Left lung (tissue), 10 donors: ENCODE results near the gene ATPAF1. TPM values are rescaled to one million over a fixed set of nuclear protein-coding genes. Genes with fewer than 3 reads are reported as not detected.

Experiments used
- ATAC-seq: fragments of 200-7000 bp; cut with Tn5 transposase; one replicate; pipeline ENCODE4 v1.9.1; 2020; ENCODE audit warnings: moderate library complexity
- DNase-seq, 4 donors: peaks; one replicate each; pipeline ENCODE4 v3.0.0-alpha.2; 2013 to 2020
- H3K27ac ChIP-seq, 2 donors: fragments of 200-600 bp; sonication (generic) in 1 of 2; one replicate each; pipeline versions ENCODE4 v1.5.0 to v1.8.0; 2020 to 2021
- H3K27me3 ChIP-seq, 2 donors: fragments of 200-600 bp; sonication (generic) in 1 of 2; one replicate each; pipeline versions ENCODE4 v1.5.0 to v1.8.0; 2020 to 2021
- H3K36me3 ChIP-seq, 2 donors: fragments of 200-600 bp; sonication (generic) in 1 of 2; one replicate each; pipeline versions ENCODE4 v1.5.0 to v1.8.0; 2020 to 2021
- H3K4me1 ChIP-seq, 2 donors: fragments of 200-600 bp; one replicate each; pipeline ENCODE4 v1.8.0; 2021
- H3K4me3 ChIP-seq, 2 donors: fragments of 200-600 bp; sonication (generic) in 1 of 2; one replicate each; pipeline versions ENCODE4 v1.5.0 to v1.8.0; 2020 to 2021; ENCODE audit warnings: mild to moderate bottlenecking in 1 of 2
- H3K9me3 ChIP-seq, 2 donors: fragments of 200-600 bp; sonication (generic) in 1 of 2; one replicate each; pipeline versions ENCODE4 v1.5.0 to v1.8.0; 2020 to 2021
- intact Hi-C, 2 donors: fragments of 100-400 bp; cut with DNase I; formaldehyde crosslinking; loops; one replicate each; pipeline versions ENCODE4 v1.11.2 to v1.14.2; 2022
- polyA plus RNA-seq, 6 donors: library from polyadenylated mRNA; unstranded; fragments of 120-200 nt; gene quantifications; one replicate each; pipeline ENCODE4 v1.2.1, GENCODE V29; 2013; ENCODE audit not compliant: insufficient read length in 6 of 6
- total RNA-seq, 2 donors: library from RNA; stranded (reverse); fragmentation: NEBNext Ultra II Directional; extraction: Animal tissue kit (Norgen Biotek cat#: 25700); gene quantifications; one replicate each; pipeline ENCODE4 v1.2.1, GENCODE V29; 2021
- TF ChIP-seq, protein P1 (sequence below), 2 donors: fragments of 200-600 bp; sonication (generic) in 1 of 2; IDR thresholded peaks; one replicate each; pipeline versions ENCODE4 v1.5.0 to v1.8.0; 2021; ENCODE audit warnings: antibody characterized with exemption in 2 of 2
- donor health status: DM: no; HTN: yes; CAD: no.
- donor health status: DM: no; HTN: no; CAD: no.

The ATPAF1 gene
- total and polyA plus RNA-seq, 8 donors: 34.3 to 90.0 (median 76.4) TPM

- no peak overlapping the region for H3K4me3 ChIP-seq
- no peak for ATAC-seq
- no peaks in the 10 kb centered on the region for H3K27me3 ChIP-seq
- TF ChIP-seq, protein P1, sequence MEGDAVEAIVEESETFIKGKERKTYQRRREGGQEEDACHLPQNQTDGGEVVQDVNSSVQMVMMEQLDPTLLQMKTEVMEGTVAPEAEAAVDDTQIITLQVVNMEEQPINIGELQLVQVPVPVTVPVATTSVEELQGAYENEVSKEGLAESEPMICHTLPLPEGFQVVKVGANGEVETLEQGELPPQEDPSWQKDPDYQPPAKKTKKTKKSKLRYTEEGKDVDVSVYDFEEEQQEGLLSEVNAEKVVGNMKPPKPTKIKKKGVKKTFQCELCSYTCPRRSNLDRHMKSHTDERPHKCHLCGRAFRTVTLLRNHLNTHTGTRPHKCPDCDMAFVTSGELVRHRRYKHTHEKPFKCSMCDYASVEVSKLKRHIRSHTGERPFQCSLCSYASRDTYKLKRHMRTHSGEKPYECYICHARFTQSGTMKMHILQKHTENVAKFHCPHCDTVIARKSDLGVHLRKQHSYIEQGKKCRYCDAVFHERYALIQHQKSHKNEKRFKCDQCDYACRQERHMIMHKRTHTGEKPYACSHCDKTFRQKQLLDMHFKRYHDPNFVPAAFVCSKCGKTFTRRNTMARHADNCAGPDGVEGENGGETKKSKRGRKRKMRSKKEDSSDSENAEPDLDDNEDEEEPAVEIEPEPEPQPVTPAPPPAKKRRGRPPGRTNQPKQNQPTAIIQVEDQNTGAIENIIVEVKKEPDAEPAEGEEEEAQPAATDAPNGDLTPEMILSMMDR (IDR thresholded peaks at IDR 0.05): no peak
- intact Hi-C loops: no loop called here
- peaks cover 0 to 52% of the 10 kb centered on the region in 2 donors for H3K36me3 ChIP-seq
- no peaks in the 10 kb centered on the region for H3K4me1 ChIP-seq
- DNase-seq: no peak
- no peak overlapping the region for H3K27ac ChIP-seq
- H3K9me3 ChIP-seq: peaks cover 0 to 2% of the 10 kb centered on the region in 2 donors
These were observed 22.3 kb downstream of the ATPAF1 start for GRCh38 chr1:46645815-46646214.

- no peak overlapping the region for H3K4me3 ChIP-seq
- intact Hi-C loops: no loop called here
- TF ChIP-seq, protein P1 (IDR thresholded peaks at IDR 0.05): no peak
- peaks cover 0 to 28% of the 10 kb centered on the region in 2 donors for H3K36me3 ChIP-seq
- peak in 2 of 4 donors; percentile 24 to 33 for DNase-seq
- no peaks in the 10 kb centered on the region for H3K4me1 ChIP-seq
- no peak overlapping the region for H3K27ac ChIP-seq
- H3K9me3 ChIP-seq: no peaks in the 10 kb centered on the region
- ATAC-seq: no peak
- no peaks in the 10 kb centered on the region for H3K27me3 ChIP-seq
These were observed 24.8 kb downstream of the ATPAF1 start for GRCh38 chr1:46643368-46643775.

- intact Hi-C loops: no loop called here
- Histone ChIP-seq H3K9me3 (no peaks in the 10 kb centered on the region), H3K36me3 (peaks cover 0 to 19% of the 10 kb centered on the region in 2 donors), H3K4me3 (no peak overlapping the region), H3K27me3 (no peaks in the 10 kb centered on the region), H3K27ac (no peak overlapping the region), H3K4me1 (no peaks in the 10 kb centered on the region)
- DNase-seq (no peak), ATAC-seq (no peak)
- TF ChIP-seq, protein P1 (IDR thresholded peaks at IDR 0.05): no peak
These were observed 26.0 kb downstream of the ATPAF1 start for GRCh38 chr1:46642115-46642680.

- intact Hi-C loops: no loop called here
- H3K4me1 ChIP-seq: no peaks in the 10 kb centered on the region
- no peak for ATAC-seq
- TF ChIP-seq, protein P1 (IDR thresholded peaks at IDR 0.05): no peak
- no peaks in the 10 kb centered on the region for H3K9me3 ChIP-seq
- H3K27me3 ChIP-seq: no peaks in the 10 kb centered on the region
- H3K36me3 ChIP-seq: peaks cover 0 to 36% of the 10 kb centered on the region in 2 donors
- DNase-seq: no peak
- no peak overlapping the region for H3K4me3 ChIP-seq
- H3K27ac ChIP-seq: no peak overlapping the region
These were observed 28.6 kb downstream of the ATPAF1 start for GRCh38 chr1:46639547-46639946.

DNA sequence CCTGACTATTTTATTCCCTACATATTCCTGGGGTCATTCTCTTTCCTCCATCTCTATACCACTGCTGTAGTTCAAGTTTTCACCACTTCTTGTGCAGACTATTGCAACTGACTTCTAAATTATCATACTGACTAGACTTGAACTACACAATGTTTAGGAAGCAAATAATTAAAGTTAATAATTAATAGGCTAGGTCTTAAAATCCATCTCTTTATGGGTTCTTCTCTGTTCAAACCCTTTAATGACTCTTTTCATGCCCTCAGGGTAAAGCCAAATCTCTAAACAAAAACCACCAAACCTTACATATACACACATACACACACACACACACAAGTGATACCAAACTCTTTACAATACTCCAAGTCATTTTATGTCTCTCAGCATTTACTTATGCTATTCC, 29.2 kb downstream of the ATPAF1 start:
- ATAC-seq: no peak
- no peak overlapping the region for H3K4me3 ChIP-seq
- H3K36me3 ChIP-seq: peaks cover 0 to 42% of the 10 kb centered on the region in 2 donors
- H3K4me1 ChIP-seq: no peaks in the 10 kb centered on the region
- intact Hi-C loops: no loop called here
- DNase-seq: no peak
- TF ChIP-seq, protein P1 (IDR thresholded peaks at IDR 0.05): no peak
- H3K9me3 ChIP-seq: no peaks in the 10 kb centered on the region
- H3K27ac ChIP-seq: no peak overlapping the region
- no peaks in the 10 kb centered on the region for H3K27me3 ChIP-seq
